ENCODE data around the gene NNMT. TPM values are rescaled to one million over a fixed set of nuclear protein-coding genes. Genes with fewer than 3 reads are reported as not detected.

The NNMT gene
- total RNA-seq, 1 donor from 2014 or later: 72.9 TPM

DNA sequence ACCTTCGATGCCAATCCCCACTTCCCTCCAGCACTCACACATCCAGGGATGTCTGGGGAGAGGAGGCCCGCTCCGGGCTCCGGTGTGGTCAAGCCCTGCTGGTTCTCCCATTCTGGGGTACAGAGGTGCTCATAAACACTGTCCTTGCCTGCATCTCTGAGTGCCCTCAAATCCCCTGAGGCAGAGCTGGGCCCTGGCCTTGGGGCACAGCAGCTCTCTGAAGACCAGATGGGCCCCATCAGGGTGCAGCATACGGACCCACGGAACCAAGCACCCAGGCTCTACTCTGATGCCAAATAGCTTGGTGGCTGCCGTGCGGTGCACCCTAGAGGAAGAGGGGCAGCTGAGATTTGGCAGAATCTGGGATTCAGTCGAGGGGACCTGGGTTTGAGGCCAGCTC, 35.7 kb upstream of the NNMT start:
- peak; percentile 75 for DNase-seq (ENCODE audit: low spot score)
- intact Hi-C loops (cut with DNase I): loop anchor here (1.0 to 10.0 kb wide), 4 partner anchors 201 to 456 kb away; partner anchors contain the start of genes USP28 and ZBTB16

DNA sequence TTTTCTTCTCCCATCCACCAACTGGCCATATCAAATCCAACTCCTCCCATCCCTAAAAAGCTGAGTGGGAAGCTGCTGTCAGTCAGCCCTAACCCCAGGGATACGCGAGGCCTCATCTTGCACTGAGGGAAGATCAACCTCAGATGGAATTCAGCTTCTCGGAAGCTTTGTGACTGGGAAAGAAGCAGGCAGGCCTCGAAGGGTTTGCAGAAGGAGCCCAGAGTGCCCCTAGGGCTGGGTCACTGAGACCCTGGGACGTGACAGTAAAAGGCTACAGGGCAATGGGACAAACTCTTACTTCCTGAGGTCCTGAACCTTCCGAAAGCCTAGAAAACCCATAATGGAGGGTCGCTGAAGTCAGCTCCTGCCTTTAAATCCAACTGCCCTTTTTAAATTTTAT, 34.4 kb upstream of the NNMT start:
- DNase-seq (ENCODE audit: low spot score): peak; percentile 72

GRCh38 chr11:114262681-114263512, 33.3 kb upstream of the NNMT start:
- peak; percentile 68 for DNase-seq (ENCODE audit: low spot score)
- intact Hi-C loops (cut with DNase I): loop anchor here (5.0 to 10.0 kb wide), 2 partner anchors 386 to 458 kb away; partner anchors contain the start of gene USP28

More for the DNA sequence above, 34.4 kb upstream of the NNMT start:
- intact Hi-C loops (cut with DNase I): loop anchor here (1.0 to 10.0 kb wide), 5 partner anchors 225 to 457 kb away; partner anchors contain the start of gene USP28

DNA sequence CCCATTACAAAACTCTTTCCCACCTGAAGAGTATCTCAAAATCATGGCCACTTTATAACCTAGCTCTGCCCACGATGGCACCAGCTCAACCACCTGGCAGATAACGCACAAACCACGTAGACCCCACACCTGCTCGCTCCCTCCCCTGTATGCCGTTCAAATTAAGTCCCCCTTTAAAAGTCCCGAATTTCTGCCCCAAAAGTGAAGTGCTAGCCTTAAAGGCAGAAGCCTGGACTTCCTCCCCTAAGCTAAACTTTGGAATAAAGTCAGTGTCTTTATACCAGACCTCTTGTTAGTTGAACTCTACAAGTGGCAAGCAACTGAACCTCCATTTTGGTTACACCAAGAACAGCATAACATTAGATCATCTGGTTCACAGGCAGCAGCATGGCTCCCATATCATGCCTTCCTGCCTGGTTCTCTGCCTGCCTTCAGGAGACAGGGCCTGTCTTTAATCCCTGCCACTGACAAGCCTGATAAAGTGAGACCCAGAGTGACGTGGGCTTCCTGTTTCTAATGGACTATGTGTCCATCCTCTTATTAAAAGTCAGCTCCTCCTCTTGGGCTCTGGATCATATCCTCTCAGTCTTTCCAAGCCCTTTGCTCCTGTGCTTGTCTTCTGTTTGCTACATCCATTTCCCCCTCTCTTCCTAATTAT, 32.6 kb upstream of the NNMT start:
- no peak for DNase-seq (ENCODE audit: low spot score)
- intact Hi-C loops (cut with DNase I): loop anchor here (5.0 to 10.0 kb wide), 2 partner anchors 386 to 459 kb away; partner anchors contain the start of gene USP28

- intact Hi-C loops (cut with DNase I): loop anchor here (5.0 to 10.0 kb wide), 2 partner anchors 387 to 460 kb away; partner anchors contain the start of gene USP28
- no peak for DNase-seq (ENCODE audit: low spot score)
Observed at GRCh38 chr11:114264381-114264780, 31.8 kb upstream of the NNMT start.

GRCh38 chr11:114265122-114265878, 30.9 kb upstream of the NNMT start:
- no peak for DNase-seq (ENCODE audit: low spot score)
- intact Hi-C loops (cut with DNase I): loop anchor here (10.0 kb wide), 1 partner anchor 460 kb away; no protein-coding TSS in a partner anchor

DNA sequence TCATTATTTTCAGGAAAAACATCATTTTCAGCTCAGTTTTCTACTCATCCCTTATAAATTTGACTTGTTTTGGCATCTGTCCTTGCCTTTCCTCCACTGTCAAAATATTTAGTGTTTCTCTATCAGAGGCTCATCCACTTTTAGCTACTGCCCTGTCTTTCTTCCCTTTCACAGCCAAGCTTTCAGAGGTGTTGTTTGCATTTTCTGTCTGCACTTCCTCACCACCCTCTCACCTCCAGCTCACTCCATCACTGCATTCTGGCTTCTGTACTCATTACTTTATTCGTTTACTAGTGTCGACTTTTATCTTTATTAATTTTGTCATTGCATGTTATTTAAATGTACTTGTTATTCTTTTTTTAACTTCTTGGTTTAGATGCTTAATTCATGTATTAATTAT, 26.7 kb upstream of the NNMT start:
- no peak for DNase-seq (ENCODE audit: low spot score)
- intact Hi-C loops (cut with DNase I): loop anchor here (10.0 kb wide), 1 partner anchor 465 kb away; no protein-coding TSS in a partner anchor

- intact Hi-C loops (cut with DNase I): no loop called here
- DNase-seq (ENCODE audit: low spot score): no peak
Observed at GRCh38 chr11:114270531-114271270, 25.5 kb upstream of the NNMT start.

GRCh38 chr11:114271316-114271715, 24.9 kb upstream of the NNMT start:
- DNase-seq (ENCODE audit: low spot score): no peak
- intact Hi-C loops (cut with DNase I): no loop called here

DNA sequence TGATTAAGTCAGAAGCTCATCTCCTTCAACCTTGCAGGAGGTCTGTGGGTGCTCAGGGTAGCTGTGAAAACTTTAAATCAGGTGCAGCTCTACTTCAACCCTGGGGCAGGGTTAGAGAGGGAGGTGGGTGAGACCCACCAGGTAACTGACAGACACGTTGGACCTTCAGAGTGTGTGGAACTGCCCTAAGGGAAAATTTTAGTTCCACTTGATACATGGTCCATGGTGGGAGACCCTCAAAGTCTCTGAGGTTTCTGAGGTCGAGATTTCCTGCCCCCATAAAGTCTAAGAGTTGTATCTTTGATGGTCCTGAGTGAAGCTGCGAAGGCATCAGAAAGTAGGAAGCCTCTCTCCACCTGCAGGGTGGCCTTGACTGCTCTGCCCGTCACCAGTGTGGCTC, 23.9 kb upstream of the NNMT start:
- intact Hi-C loops (cut with DNase I): no loop called here
- no peak for DNase-seq (ENCODE audit: low spot score)

DNA sequence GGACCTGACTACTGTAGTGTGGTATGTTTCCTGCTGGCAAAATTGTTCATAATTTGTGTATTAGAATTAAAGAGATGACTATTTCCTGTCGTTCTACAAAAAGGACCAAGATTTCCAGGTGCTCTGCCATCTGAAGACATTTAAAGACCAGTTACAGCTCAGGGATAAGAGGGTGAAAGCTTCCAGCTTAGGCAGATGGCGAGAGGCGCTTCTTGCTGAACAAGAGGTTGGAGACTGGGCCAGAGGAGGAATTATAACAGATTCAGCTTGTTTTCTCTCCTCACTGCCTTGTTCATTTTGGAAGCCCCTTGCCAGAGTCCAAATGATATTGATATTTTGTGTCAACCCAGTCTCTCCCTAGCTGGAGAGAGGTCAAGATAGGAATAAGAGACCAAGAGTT, 23.1 kb upstream of the NNMT start:
- intact Hi-C loops (cut with DNase I): no loop called here
- no peak for DNase-seq (ENCODE audit: low spot score)

GRCh38 chr11:114273890-114274635, 22.1 kb upstream of the NNMT start:
- intact Hi-C loops (cut with DNase I): no loop called here
- no peak for DNase-seq (ENCODE audit: low spot score)

DNA sequence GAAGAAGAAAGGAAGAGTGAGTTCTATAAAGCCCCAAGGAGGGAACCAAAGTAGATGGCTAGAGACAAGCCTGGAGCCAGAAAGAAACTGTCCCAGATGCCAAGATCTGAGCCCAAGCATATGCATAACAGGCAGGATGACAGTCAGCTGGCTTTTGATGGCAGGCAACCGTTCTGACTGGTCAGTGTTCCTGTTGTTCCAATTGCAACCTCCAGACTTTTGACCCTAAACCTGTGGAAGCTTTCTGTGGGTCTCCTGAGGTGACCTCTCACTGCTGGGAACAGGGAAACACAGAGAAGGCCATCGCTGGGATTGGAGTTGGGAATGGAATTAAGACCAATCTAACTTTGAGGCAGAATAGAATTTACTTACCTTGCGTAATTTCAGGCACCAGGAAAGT, 21.6 kb upstream of the NNMT start:
- intact Hi-C loops (cut with DNase I): no loop called here
- DNase-seq (ENCODE audit: low spot score): no peak

GRCh38 chr11:114275280-114275679, 20.9 kb upstream of the NNMT start:
- no peak for DNase-seq (ENCODE audit: low spot score)
- intact Hi-C loops (cut with DNase I): no loop called here

DNA sequence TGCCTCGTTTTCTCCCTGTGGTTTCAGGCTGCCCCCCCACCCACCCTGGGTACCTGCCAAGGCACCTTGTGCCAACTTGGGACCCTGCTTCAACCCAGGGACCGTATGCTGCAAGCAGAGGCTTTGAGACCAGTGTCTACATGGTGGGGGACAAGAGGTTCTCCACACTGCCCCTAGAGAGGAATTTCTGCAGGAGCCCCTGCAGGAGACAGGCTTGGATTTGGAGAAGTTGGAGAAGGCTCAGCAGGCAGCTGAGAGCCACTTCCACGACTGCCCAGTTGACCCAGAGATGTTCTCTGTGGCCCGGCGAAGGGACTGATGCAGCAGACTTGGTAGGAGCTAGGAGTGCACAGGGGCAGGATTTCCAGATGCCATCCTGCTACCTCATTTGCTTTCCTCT, 20.1 kb upstream of the NNMT start:
- DNase-seq (ENCODE audit: low spot score): peak; percentile 53
- intact Hi-C loops (cut with DNase I): no loop called here

- intact Hi-C loops (cut with DNase I): no loop called here
- no peak for DNase-seq (ENCODE audit: low spot score)
Observed at GRCh38 chr11:114277637-114278341, 18.4 kb upstream of the NNMT start.

GRCh38 chr11:114278342-114279065, 17.7 kb upstream of the NNMT start:
- intact Hi-C loops (cut with DNase I): no loop called here
- no peak for DNase-seq (ENCODE audit: low spot score)

Data from cardiac septum (tissue), 1 donor.